HEK293 (cell line): ENCODE measurements around the gene DNMBP.
A peak's percentile ranks its signal among the peaks of the same experiment; 100 is the strongest.

Experiments
- CTCF ChIA-PET: fragments of 350-600 bp; formaldehyde crosslinking; extraction: SDS; loops from one replicate; lab custom pipeline; 2021; ENCODE audit warnings: antibody characterized with exemption; lab: Yijun Ruan, JAX
- POLR2A ChIA-PET: fragments of 300-600 bp; formaldehyde crosslinking; extraction: SDS; loops from one replicate; lab custom pipeline; 2020; ENCODE audit warnings: antibody characterized with exemption, inconsistent platforms; lab: Yijun Ruan, JAX
- H3K27ac ChIP-seq: fragments of 200-500 bp; sonication (Bioruptor generic); 2 replicates; pipeline ENCODE4 v1.5.1; 2014; ENCODE audit warnings: low read depth, low read length, control low read depth, inconsistent platforms; ENCODE audit errors: extremely low read depth
- H3K36me3 ChIP-seq, 2 experiments: fragments of 200-500 bp in 1 of 2; sonication (Bioruptor generic) in 1 of 2; 1 replicate in 1 of 2; 2 replicates in 1 of 2; pipeline ENCODE4 v1.5.1; 2014 to 2017; ENCODE audit warnings: inconsistent platforms in 2 of 2, low read length in 2 of 2; ENCODE audit not compliant: control insufficient read depth in 2 of 2, insufficient read depth in 1 of 2
- H3K4me1 ChIP-seq: fragments of 200-500 bp; sonication (Bioruptor generic); 2 replicates; pipeline ENCODE4 v1.5.1; 2014; ENCODE audit warnings: mild to moderate bottlenecking, low read length, inconsistent platforms; ENCODE audit not compliant: control insufficient read depth, insufficient read depth
- H3K4me3 ChIP-seq: 2 replicates; pipeline ENCODE4 v1.5.1; 2011; ENCODE audit warnings: low read depth, mild to moderate bottlenecking, control low read depth, low read length, moderate library complexity
- H3K9me3 ChIP-seq: fragments of 200-500 bp; sonication (Bioruptor generic); 2 replicates; pipeline ENCODE4 v1.5.1; 2014; ENCODE audit warnings: low read depth, low read length, inconsistent platforms; ENCODE audit not compliant: control insufficient read depth, insufficient read depth
- EGR2 ChIP-seq: fragments of 450-650 bp; formaldehyde crosslinking; IDR thresholded peaks from 2 replicates; pipeline ENCODE4 v1.5.1; 2016; ENCODE audit warnings: low read depth, missing biosample characterization, missing genetic modification characterization
- HOXD13 ChIP-seq: sonication (generic); formaldehyde crosslinking; IDR thresholded peaks from 2 replicates; pipeline ENCODE4 v1.8.0; 2022; ENCODE audit warnings: missing genetic modification reagents, borderline replicate concordance
- MZF1 ChIP-seq: fragments of 450-650 bp; formaldehyde crosslinking; IDR thresholded peaks from 2 replicates; pipeline ENCODE4 v1.5.1; 2017; ENCODE audit warnings: missing biosample characterization, missing genetic modification characterization, borderline replicate concordance
- SALL2 ChIP-seq: fragments of 450-650 bp; formaldehyde crosslinking; IDR thresholded peaks from 2 replicates; pipeline ENCODE4 v1.5.0; 2017; ENCODE audit warnings: missing biosample characterization, mild to moderate bottlenecking, missing genetic modification characterization, borderline replicate concordance
- SETDB1 ChIP-seq: IDR thresholded peaks from one replicate; pipeline ENCODE4 v1.6.1; 2017; ENCODE audit warnings: mild to moderate bottlenecking, low read length, moderate library complexity, mixed read lengths; ENCODE audit not compliant: insufficient read length
- ZNF514 ChIP-seq: fragments of 450-650 bp; formaldehyde crosslinking; IDR thresholded peaks from 2 replicates; pipeline ENCODE4 v1.5.1; 2016; ENCODE audit warnings: missing biosample characterization, missing genetic modification characterization
- ZNF548 ChIP-seq: fragments of 450-650 bp; formaldehyde crosslinking; IDR thresholded peaks from 2 replicates; pipeline ENCODE4 v1.5.1; 2016; ENCODE audit warnings: missing biosample characterization, missing genetic modification characterization
- ZNF571 ChIP-seq: fragments of 450-650 bp; formaldehyde crosslinking; IDR thresholded peaks from 2 replicates; pipeline ENCODE4 v1.5.0; 2017; ENCODE audit warnings: missing biosample characterization, missing genetic modification characterization
- ZNF701 ChIP-seq: fragments of 450-650 bp; formaldehyde crosslinking; IDR thresholded peaks from 2 replicates; pipeline ENCODE4 v1.5.1; 2016; ENCODE audit warnings: missing biosample characterization, missing genetic modification characterization
- ZNF843 ChIP-seq: fragments of 450-650 bp; formaldehyde crosslinking; IDR thresholded peaks from 2 replicates; pipeline ENCODE4 v1.5.1; 2016; ENCODE audit warnings: missing biosample characterization, missing genetic modification characterization
- TF ChIP-seq, protein P1 (sequence below): fragments of 450-650 bp; IDR thresholded peaks from 2 replicates; pipeline ENCODE4 v1.5.1; 2018; ENCODE audit warnings: missing biosample characterization, missing genetic modification characterization
- TF ChIP-seq, protein P2 (sequence below): fragments of 450-650 bp; formaldehyde crosslinking; IDR thresholded peaks from 2 replicates; pipeline ENCODE4 v1.5.1; 2016; ENCODE audit warnings: missing biosample characterization, missing genetic modification characterization
- TF ChIP-seq, protein P3 (sequence below): fragments of 450-650 bp; formaldehyde crosslinking; IDR thresholded peaks from 2 replicates; pipeline ENCODE4 v1.5.1; 2016; ENCODE audit warnings: missing biosample characterization, missing genetic modification characterization
- TF ChIP-seq, protein P4 (sequence below): fragments of 450-650 bp; formaldehyde crosslinking; IDR thresholded peaks from 2 replicates; pipeline ENCODE4 v1.5.1; 2016; ENCODE audit warnings: missing biosample characterization, missing genetic modification characterization

The DNMBP gene

DNA sequence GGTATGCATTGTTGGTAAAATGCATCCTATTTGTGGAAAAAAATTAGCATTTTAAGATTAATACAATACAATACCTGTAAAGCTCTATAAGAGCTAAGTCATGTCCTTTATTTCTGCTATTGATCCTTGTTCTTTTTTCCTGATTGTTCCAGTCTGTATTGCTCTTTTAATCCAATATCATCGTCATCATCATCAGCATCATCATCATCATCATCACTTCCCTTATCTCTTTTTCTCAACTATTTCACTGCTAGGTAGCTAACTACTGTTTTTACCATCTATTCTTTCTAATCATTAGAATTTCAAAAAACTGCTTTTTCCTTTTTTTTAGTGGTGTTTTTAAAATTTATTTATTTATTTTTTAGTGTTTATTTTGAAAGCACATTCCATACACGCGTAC, 156.1 kb downstream of the DNMBP start:
- Histone ChIP-seq H3K27ac (no peak overlapping the region), H3K9me3 (no peaks in the 10 kb centered on the region), H3K4me1 (no peaks in the 10 kb centered on the region), H3K4me3 (no peak overlapping the region), H3K36me3 (no peaks in the 10 kb centered on the region)
- ChIA-PET CTCF (interaction anchor here (0.6 to 17.6 kb wide), 7 partner anchors 8 to 456 kb away, joined by 3 to 264 read pairs (median 4); partner anchors contain the start of gene DNMBP), POLR2A (interaction anchor here (0.6 kb wide), 1 partner anchor 43 kb away, joined by 4 read pairs; no protein-coding TSS in a partner anchor)
- TF ChIP-seq, protein P1, sequence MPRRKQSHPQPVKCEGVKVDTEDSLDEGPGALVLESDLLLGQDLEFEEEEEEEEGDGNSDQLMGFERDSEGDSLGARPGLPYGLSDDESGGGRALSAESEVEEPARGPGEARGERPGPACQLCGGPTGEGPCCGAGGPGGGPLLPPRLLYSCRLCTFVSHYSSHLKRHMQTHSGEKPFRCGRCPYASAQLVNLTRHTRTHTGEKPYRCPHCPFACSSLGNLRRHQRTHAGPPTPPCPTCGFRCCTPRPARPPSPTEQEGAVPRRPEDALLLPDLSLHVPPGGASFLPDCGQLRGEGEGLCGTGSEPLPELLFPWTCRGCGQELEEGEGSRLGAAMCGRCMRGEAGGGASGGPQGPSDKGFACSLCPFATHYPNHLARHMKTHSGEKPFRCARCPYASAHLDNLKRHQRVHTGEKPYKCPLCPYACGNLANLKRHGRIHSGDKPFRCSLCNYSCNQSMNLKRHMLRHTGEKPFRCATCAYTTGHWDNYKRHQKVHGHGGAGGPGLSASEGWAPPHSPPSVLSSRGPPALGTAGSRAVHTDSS (tag by site-specific recombination): peak; percentile 83
- TF ChIP-seq ZNF514: no peak

DNA sequence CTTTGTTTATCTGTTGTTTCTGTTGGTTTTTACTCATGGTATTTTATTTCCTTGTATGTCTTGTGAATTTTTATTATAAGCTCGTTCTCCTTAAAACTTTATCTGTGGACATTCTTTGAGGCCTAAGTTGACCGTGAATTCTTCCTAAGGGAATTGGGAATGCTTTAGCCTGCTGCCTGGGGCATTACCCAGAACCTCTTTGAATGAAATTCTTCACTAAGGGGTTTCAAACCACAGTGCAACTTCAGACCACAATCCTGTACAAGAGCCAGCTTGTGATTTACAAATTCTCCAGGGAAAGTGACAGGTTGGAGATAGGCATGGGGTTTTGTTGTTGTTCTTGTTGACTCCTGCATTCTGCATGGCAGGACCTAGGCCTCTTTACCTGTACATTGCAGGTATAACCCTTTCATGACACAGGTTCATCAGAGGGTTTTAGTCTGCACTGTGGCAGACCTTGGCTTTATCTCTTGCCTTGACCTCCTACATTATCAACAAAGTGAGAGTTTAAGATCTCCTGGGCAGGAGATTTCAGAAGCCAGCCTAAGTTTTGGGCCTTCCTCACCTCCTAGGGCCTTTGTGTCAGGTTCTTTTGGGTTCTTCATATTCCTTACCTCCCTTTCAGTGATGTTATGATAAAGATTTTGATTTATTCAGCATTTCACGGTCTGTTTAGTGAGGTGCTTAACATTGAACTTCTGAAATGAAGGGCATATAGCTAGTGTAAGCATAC, 157.1 kb downstream of the DNMBP start:
- Histone ChIP-seq H3K4me1 (no peaks in the 10 kb centered on the region), H3K4me3 (no peak overlapping the region), H3K9me3 (no peaks in the 10 kb centered on the region), H3K27ac (no peak overlapping the region), H3K36me3 (no peaks in the 10 kb centered on the region)
- POLR2A ChIA-PET: no interaction called here
- CTCF ChIA-PET: interaction anchor here (1.1 to 17.6 kb wide), 4 partner anchors 157 to 580 kb away, joined by 3 to 264 read pairs (median 6); partner anchors contain the start of gene DNMBP
- TF ChIP-seq SETDB1 (peak; percentile 9), ZNF701 (tag by site-specific recombination) (no peak)

DNA sequence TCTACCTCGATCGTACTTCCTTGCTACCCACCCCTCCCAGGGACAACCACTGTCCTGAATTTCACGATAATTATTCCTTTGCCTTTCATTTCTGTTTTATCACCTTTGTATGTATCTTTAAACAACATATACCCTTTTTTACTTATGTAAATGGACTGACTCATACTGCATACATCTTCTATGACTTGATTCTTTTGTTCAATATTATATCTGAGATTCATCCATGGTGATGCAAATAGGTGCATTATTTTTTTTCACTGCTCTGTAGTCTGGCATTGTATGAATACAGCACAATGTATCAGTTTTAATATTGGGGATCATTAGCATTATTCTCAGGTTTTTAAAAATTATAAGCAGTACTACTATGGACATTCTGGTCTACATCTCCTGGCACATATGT, 157.9 kb downstream of the DNMBP start:
- H3K4me3 ChIP-seq: no peak overlapping the region
- POLR2A ChIA-PET: no interaction called here
- H3K36me3 ChIP-seq: no peaks in the 10 kb centered on the region
- no peak for TF ChIP-seq ZNF843 (tag by site-specific recombination)
- TF ChIP-seq HOXD13 (CRISPR knock-in tag): no peak
- no peak for TF ChIP-seq ZNF548 (tag by site-specific recombination)
- TF ChIP-seq, protein P2, sequence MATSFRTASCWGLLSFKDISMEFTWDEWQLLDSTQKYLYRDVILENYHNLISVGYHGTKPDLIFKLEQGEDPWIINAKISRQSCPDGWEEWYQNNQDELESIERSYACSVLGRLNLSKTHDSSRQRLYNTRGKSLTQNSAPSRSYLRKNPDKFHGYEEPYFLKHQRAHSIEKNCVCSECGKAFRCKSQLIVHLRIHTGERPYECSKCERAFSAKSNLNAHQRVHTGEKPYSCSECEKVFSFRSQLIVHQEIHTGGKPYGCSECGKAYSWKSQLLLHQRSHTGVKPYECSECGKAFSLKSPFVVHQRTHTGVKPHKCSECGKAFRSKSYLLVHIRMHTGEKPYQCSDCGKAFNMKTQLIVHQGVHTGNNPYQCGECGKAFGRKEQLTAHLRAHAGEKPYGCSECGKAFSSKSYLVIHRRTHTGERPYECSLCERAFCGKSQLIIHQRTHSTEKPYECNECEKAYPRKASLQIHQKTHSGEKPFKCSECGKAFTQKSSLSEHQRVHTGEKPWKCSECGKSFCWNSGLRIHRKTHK (tag by site-specific recombination): no peak
- no peak for TF ChIP-seq ZNF571 (tag by site-specific recombination)
- TF ChIP-seq, protein P3, sequence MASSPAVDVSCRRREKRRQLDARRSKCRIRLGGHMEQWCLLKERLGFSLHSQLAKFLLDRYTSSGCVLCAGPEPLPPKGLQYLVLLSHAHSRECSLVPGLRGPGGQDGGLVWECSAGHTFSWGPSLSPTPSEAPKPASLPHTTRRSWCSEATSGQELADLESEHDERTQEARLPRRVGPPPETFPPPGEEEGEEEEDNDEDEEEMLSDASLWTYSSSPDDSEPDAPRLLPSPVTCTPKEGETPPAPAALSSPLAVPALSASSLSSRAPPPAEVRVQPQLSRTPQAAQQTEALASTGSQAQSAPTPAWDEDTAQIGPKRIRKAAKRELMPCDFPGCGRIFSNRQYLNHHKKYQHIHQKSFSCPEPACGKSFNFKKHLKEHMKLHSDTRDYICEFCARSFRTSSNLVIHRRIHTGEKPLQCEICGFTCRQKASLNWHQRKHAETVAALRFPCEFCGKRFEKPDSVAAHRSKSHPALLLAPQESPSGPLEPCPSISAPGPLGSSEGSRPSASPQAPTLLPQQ (tag by site-specific recombination): no peak
- TF ChIP-seq, protein P4, sequence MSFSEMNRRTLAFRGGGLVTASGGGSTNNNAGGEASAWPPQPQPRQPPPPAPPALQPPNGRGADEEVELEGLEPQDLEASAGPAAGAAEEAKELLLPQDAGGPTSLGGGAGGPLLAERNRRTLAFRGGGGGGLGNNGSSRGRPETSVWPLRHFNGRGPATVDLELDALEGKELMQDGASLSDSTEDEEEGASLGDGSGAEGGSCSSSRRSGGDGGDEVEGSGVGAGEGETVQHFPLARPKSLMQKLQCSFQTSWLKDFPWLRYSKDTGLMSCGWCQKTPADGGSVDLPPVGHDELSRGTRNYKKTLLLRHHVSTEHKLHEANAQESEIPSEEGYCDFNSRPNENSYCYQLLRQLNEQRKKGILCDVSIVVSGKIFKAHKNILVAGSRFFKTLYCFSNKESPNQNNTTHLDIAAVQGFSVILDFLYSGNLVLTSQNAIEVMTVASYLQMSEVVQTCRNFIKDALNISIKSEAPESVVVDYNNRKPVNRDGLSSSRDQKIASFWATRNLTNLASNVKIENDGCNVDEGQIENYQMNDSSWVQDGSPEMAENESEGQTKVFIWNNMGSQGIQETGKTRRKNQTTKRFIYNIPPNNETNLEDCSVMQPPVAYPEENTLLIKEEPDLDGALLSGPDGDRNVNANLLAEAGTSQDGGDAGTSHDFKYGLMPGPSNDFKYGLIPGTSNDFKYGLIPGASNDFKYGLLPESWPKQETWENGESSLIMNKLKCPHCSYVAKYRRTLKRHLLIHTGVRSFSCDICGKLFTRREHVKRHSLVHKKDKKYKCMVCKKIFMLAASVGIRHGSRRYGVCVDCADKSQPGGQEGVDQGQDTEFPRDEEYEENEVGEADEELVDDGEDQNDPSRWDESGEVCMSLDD: no peak
- no peak for TF ChIP-seq SALL2 (tag by site-specific recombination)
- TF ChIP-seq MZF1 (tag by site-specific recombination): no peak
- TF ChIP-seq EGR2: no peak
- no peaks in the 10 kb centered on the region for H3K9me3 ChIP-seq
- H3K27ac ChIP-seq: no peak overlapping the region
- CTCF ChIA-PET: interaction anchor here (17.6 kb wide), 1 partner anchor 196 kb away, joined by 264 read pairs; no protein-coding TSS in a partner anchor
- no peaks in the 10 kb centered on the region for H3K4me1 ChIP-seq
